ENCODE results near the gene RIPK1. TPM values are rescaled to one million over a fixed set of nuclear protein-coding genes. Genes with fewer than 3 reads are reported as not detected.

The RIPK1 gene
- total RNA-seq, 1 donor from 2014 or later, result 4.9 TPM

DNA sequence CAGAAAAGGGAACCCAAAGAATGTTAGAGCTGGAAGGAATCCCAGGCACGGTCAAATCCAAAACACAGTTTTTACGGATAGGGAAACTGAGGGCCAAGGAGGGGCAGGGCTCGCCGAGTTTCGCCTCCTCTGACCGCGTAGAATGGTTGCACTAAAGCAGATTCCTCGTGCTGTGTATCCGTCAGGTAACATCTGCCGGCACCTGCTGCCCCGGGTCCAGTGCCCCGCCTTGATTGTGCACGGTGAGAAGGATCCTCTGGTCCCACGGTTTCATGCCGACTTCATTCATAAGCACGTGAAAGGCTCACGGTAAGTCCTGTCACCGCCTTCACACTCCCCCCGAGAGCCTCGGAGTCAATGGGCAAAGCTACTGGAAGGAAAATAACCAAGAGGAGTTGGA, 71.9 kb downstream of the RIPK1 start:
- Mint-ChIP-seq H3K27ac (no peak overlapping the region), H3K4me3 (no peak overlapping the region), H3K27me3 (ENCODE audit: insufficient read depth, low read depth) (peaks cover 3% of the 10 kb centered on the region), H3K4me1 (peaks cover 10% of the 10 kb centered on the region), H3K9me3 (no peaks in the 10 kb centered on the region), H3K36me3 (peaks cover 52% of the 10 kb centered on the region)
- H3K4me2 ChIP-seq, result no peak overlapping the region
- H2AFZ ChIP-seq (replicated peaks), result no peak overlapping the region
- peaks cover 8% of the 10 kb centered on the region for H3F3A ChIP-seq (ENCODE audit: low read depth)
- H3K4me1 ChIP-seq, result peaks cover 9% of the 10 kb centered on the region
- no peak overlapping the region for H3K27ac ChIP-seq
- no peaks in the 10 kb centered on the region for H3K79me2 ChIP-seq (ENCODE audit: low read depth)
- no peak overlapping the region for H3K4me3 ChIP-seq
- no peak for TF ChIP-seq EZH2phosphoT487 (IDR thresholded peaks at IDR 0.05)
- no peak for TF ChIP-seq EZH2 (IDR thresholded peaks at IDR 0.05)
- TF ChIP-seq, protein P1, sequence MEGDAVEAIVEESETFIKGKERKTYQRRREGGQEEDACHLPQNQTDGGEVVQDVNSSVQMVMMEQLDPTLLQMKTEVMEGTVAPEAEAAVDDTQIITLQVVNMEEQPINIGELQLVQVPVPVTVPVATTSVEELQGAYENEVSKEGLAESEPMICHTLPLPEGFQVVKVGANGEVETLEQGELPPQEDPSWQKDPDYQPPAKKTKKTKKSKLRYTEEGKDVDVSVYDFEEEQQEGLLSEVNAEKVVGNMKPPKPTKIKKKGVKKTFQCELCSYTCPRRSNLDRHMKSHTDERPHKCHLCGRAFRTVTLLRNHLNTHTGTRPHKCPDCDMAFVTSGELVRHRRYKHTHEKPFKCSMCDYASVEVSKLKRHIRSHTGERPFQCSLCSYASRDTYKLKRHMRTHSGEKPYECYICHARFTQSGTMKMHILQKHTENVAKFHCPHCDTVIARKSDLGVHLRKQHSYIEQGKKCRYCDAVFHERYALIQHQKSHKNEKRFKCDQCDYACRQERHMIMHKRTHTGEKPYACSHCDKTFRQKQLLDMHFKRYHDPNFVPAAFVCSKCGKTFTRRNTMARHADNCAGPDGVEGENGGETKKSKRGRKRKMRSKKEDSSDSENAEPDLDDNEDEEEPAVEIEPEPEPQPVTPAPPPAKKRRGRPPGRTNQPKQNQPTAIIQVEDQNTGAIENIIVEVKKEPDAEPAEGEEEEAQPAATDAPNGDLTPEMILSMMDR (IDR thresholded peaks at IDR 0.05), result no peak
- DNase-seq (ENCODE audit: low spot score), result no peak
- H4K20me1 ChIP-seq (ENCODE audit: low read depth), result no peaks in the 10 kb centered on the region
- peaks cover 21% of the 10 kb centered on the region for H3K36me3 ChIP-seq
- H3K9ac ChIP-seq, result no peak overlapping the region
- H3K9me3 ChIP-seq (ENCODE audit: low read depth), result no peaks in the 10 kb centered on the region
- H3K27me3 ChIP-seq, result no peaks in the 10 kb centered on the region

DNA sequence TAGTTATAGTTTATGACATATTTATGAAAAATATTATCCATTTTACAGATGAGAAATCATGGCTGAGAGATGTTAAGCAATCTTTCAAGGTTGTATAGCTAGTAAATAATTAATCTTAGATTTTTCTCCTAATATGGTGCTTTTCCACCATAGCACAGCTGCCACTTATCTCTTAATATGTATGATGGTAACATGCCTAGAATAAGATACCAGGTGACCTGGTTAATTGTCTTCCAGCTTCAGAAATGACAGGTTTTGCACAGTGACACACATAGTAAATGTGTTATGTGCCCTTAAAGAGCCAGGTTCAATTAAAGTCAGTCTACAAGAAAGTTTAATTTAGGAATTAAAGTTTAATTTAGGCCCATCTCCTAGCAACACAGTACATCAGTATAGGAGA, 74.2 kb downstream of the RIPK1 start:
- no peak for DNase-seq (ENCODE audit: low spot score)

DNA sequence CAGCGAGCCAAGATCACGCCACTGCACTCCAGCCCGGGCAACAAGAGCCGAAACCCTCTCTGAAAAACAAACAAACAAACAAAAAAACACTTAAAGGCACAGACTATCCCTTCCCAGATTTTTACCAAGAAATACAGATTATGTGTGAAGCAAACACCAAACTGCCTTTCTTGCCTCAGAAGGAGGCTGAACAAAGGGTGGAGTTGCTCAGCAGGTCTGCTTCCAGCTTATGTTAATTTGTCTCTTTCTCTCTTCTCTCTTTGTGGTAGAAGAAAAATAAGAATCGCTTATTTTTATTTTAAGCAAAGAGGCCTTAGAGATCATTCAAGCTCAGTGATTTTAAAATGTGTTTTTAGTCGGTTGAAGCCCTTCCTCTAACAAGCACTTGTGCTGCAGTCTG, 74.9 kb downstream of the RIPK1 start:
- Histone ChIP-seq H3K4me2 (no peak overlapping the region), H3K4me1 (peaks cover 9% of the 10 kb centered on the region), H3K4me3 (no peak overlapping the region), H3F3A (ENCODE audit: low read depth) (peaks cover 8% of the 10 kb centered on the region), H3K9me3 (ENCODE audit: low read depth) (no peaks in the 10 kb centered on the region), H2AFZ (replicated peaks) (no peak overlapping the region), H3K79me2 (ENCODE audit: low read depth) (no peaks in the 10 kb centered on the region), H3K27ac (peak overlapping the region; percentile 13), H4K20me1 (ENCODE audit: low read depth) (no peaks in the 10 kb centered on the region), H3K9ac (no peak overlapping the region), H3K36me3 (peaks cover 8% of the 10 kb centered on the region), H3K27me3 (no peaks in the 10 kb centered on the region)
- Mint-ChIP-seq H3K36me3 (peaks cover 42% of the 10 kb centered on the region), H3K4me1 (peaks cover 10% of the 10 kb centered on the region), H3K27ac (no peak overlapping the region), H3K27me3 (ENCODE audit: insufficient read depth, low read depth) (peaks cover 5% of the 10 kb centered on the region), H3K4me3 (peak overlapping the region; percentile 10), H3K9me3 (no peaks in the 10 kb centered on the region)
- TF ChIP-seq EZH2phosphoT487 (IDR thresholded peaks at IDR 0.05) (no peak), EZH2 (IDR thresholded peaks at IDR 0.05) (no peak)
- TF ChIP-seq, protein P1 (IDR thresholded peaks at IDR 0.05), result no peak
- no peak for DNase-seq (ENCODE audit: low spot score)

More for the DNA sequence above, 74.2 kb downstream of the RIPK1 start:
- Mint-ChIP-seq H3K9me3 (no peaks in the 10 kb centered on the region), H3K27ac (no peak overlapping the region), H3K36me3 (peaks cover 44% of the 10 kb centered on the region), H3K4me1 (peaks cover 10% of the 10 kb centered on the region), H3K4me3 (no peak overlapping the region), H3K27me3 (ENCODE audit: insufficient read depth, low read depth) (peaks cover 5% of the 10 kb centered on the region)
- peaks cover 9% of the 10 kb centered on the region for H3K4me1 ChIP-seq
- H3K9ac ChIP-seq, result no peak overlapping the region
- peaks cover 8% of the 10 kb centered on the region for H3F3A ChIP-seq (ENCODE audit: low read depth)
- TF ChIP-seq, protein P1 (IDR thresholded peaks at IDR 0.05), result no peak
- TF ChIP-seq EZH2phosphoT487 (IDR thresholded peaks at IDR 0.05) (no peak), EZH2 (IDR thresholded peaks at IDR 0.05) (no peak)
- no peaks in the 10 kb centered on the region for H3K27me3 ChIP-seq
- H3K4me2 ChIP-seq, result no peak overlapping the region
- H3K27ac ChIP-seq, result no peak overlapping the region
- peaks cover 13% of the 10 kb centered on the region for H3K36me3 ChIP-seq
- no peaks in the 10 kb centered on the region for H3K9me3 ChIP-seq (ENCODE audit: low read depth)
- H3K4me3 ChIP-seq, result no peak overlapping the region
- H4K20me1 ChIP-seq (ENCODE audit: low read depth), result no peaks in the 10 kb centered on the region
- no peaks in the 10 kb centered on the region for H3K79me2 ChIP-seq (ENCODE audit: low read depth)
- H2AFZ ChIP-seq (replicated peaks), result no peak overlapping the region
